LoVo (cell line): ENCODE data around the gene UGT3A2.

Experiments used
- DNase-seq: peaks from one replicate; pipeline ENCODE4 v3.0.0-alpha.2; 2016; ENCODE audit warnings: low spot score

The UGT3A2 gene

DNA sequence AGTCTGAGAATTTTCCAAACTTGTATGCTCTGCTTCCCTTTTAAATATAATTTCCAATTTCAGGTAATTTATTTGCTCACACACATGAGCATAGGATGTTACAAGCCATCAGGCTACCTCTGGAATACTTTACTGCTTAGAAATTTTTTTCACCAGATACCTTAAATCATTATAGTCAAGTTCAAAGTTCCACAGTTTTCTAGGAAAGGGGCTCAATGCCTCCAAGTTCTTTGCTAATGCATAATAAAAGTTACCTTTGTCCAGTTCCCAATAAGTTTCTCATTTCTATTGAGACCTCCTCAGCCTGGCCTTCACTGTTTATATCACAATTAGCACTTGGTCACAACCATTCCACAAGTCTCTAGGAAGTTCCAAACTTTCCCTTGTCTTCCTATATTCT lies 59.3 kb downstream of the UGT3A2 start:
- no peak for DNase-seq

DNA sequence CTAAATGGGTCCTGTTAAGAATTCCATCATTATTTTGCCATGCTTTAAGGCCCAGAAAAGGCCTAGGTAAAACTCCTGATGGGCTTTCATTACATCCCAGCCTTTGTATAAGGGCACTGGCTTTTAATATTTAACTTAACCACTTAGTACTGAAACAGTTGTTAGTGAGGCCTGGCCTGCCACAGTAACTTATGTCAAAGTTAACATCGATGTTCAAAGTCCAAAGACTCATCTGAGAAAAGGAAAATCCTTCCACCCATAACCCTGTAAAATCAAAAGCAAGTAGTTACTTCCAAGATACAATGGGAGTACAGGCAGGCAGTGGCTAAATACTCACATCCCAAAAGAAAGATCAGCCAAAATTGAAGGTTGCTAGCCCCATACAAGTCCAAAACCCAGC lies 60.5 kb downstream of the UGT3A2 start:
- DNase-seq = no peak

DNA sequence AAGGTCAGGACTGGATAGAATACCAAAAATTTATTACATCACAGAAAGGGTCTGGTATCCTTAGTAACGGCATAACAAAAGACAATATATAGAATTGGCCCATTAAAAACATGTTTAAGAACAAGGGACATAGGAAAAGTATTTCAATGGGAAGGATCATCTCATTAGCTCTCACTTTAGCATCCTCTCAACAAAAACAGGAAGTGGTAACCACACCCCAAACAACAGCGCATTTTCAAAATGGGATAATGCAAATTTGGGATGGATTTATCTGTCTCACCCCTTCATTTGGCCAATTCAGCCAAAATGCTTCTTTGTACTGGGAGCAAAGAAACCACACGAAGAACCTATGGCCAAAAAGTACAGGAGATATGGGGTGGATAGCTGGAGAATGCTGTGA lies 65.7 kb downstream of the UGT3A2 start:
- no peak for DNase-seq

DNA sequence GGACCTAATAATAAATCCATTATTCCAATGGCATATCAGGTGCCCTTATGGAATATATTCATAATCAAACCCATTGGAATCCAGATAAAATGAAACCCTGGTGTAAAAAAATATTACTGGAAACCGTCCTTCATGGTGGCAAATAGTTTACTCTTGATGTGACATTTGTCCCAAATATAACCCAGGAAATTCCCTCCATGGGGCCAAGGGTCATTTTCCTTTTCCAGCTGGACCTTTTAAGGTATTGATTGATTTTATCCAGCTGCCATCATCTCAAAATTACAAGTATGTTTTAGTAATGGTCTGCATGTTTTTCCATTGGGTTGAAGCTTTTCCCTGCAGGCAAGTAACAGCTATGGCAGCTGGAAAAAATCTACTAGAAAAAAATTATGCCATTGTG lies 67.1 kb downstream of the UGT3A2 start:
- DNase-seq = no peak

DNA sequence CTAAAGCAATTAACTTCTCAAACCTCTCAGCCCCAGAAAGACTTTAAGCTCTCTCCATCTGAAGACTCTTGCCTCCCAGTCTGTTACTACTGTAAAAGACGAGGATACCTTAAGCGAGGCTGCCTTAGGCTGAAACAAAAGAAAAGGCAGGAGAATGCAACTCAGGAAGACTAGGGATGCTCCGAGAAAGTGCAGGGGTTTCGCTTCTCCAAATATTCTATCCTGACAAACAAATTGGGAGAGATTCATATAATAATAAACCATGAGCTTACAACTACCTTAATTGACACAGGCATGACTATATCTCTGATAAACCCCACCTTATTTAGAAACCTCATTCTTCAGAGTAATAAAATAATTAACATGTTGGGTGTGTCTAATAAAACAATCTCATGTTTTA lies 70.6 kb downstream of the UGT3A2 start:
- no peak for DNase-seq

DNA sequence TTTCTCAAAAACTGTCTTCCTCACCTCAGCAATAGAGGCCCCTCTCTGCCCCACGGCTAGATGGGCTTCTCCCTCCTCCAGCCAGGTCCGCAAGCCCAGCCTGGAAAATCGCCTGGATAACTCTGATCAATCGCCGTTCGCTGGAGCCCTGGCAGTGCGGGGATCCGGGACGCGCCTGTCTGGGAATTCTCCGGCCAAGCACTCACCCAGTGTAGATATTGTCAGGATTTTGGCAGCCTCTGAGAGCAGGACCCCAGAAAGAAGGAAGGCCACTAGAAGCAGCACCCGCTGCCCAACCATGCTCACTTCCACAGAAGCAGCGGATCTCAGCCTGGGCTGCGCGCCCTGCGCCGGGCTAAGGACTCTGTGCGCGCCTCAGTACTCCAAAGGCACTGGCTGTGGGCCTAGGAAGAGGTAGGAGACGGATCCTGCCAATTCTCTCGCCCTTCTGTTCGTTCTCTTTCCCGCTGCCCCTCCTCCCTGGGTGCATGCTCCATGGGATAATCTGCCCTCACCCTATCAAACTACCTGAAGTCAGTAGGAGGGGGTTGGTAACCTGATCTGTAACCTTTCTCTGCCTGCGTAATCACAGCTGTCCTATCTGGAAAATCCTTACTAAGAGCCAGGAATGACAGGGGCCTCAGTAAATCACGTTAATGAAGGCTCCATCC lies 75.6 kb downstream of the UGT3A2 start, which contains the start of gene UGT3A1:
Gene UGT3A1 (minus strand): TSS at position 450 of the 671 bp plus-strand sequence. CDS start 150 bp downstream, at position 300.
- no peak for DNase-seq

DNA sequence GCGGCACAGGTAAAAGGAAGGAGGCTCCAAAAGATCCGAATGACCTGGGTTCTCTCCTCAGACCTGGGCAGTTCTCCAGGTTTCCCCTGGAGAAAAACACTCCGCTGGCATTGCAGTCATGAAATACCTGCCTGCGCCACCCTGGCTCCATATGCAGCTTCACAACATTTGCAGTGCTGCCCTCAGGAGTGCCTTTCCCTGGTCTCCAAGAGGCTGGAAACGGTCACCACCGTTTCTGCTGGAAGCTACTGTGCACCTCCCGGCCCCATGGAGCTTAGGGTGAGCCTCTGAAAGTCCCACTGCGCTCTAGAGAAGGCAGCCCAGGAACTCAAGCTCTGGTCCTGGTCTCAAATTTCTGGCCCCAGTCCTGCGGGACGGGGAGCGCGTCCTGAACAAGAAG lies 76.2 kb downstream of the UGT3A2 start:
- no peak for DNase-seq

DNA sequence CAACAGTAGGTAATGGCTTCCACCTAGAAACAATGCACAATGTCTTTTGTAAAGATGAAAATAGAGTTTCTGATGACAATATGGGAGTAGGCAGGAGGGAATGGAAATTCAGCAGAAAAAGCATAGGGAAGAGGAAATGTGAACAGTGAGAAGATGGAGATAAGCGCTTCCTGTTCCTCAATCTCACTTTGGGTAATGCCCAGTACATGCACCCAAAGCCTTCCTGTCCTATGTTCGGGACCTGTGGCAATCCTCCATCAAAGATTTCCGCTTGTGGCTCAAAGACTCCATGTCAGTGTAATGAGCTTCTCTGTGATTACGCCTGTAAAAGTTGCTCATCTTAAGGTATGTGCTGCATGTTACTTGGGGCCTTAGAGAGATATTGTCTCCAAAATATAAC lies 78.2 kb downstream of the UGT3A2 start:
- DNase-seq = no peak

DNA sequence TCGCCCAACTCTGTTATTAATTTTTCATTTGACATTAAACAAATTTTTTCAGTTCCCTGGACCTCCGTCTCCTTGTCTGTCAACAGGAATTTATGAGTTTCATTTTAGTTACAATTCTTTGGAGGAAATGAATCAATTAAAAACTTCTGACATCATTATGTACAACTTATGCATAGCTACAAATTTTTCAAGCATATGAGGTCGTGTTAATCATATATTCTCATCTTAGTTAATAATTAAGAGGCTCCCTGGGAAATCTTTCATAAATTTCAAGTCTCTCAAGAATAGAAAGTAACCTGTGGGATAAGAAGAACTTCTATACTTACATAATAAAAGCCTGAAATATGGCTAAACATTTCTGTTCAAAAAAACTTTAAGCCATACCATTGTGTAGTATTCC lies 78.9 kb downstream of the UGT3A2 start:
- no peak for DNase-seq
